Stimulated activated CD4-positive, alpha-beta T cell treated with anti-CD3 and anti-CD28 coated beads, Interleukin-15, amount 100 ng/mL, for 24 hours (primary cell): Measurements from ENCODE around the gene SLC2A11.

Source experiments
- DNase-seq: peaks from one replicate; pipeline ENCODE4 v3.0.0-alpha.2; 2020

SLC2A11 gene

DNA sequence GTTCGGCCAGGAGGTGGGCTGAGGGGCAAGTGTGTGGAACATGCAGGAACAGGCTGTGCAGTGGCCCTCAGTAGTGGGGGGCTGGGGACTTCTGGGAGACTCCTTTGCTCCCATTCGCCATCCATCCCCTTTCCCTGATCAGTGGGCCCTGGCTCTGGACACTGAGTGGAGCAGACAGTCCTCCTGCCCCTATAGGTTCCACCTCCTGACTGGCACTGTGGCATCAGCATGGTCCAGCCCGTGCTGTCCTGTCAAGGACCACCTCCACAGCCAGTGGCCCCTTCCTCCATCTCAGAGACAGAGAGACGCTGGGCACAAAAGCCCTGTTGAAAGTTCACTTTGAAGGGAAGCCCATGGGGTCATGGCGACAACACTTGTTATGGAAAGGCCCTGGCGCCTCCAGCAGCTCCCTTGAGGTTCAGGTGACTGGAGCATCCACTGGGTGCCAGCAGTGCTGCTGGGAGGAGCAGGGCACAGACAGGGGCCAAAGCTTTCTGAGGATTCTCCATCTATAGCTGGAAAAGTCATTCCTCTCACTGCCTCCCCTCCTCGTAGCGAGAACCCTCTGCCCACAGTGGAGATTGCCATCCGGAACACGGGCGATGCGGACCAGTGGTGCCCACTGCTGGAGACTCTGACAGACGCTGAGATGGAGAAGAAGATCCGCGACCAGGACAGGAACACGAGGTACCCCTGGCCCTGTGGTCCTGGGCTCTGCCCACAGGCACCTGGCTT is 24.5 kb upstream of the SLC2A11 start:
- DNase-seq, result no peak

GRCh38 chr22:23833911-23834317 is 23.8 kb upstream of the SLC2A11 start:
- DNase-seq, result no peak

DNA sequence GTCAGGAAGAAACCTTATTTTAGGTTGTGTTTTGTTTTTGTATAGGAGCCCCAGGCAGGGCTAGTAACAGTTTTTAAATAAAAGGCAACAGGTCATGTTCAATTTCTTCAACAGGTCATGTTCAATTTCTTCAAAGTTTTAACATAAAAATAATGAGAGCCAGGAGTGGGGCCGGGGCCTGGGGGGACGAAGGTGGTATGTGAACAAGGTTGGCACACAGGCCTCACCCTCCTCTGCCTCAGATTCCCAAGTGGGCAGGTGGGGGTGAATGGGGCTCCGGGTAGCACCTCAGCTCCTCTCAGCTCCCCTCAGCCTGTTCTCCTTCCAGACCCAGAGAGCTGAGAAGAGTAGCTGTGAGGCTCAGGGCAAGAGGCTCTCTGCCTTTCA is 23.3 kb upstream of the SLC2A11 start:
- DNase-seq, result no peak

- DNase-seq, result no peak
These were observed 22.7 kb upstream of the SLC2A11 start for GRCh38 chr22:23834793-23835483.

DNA sequence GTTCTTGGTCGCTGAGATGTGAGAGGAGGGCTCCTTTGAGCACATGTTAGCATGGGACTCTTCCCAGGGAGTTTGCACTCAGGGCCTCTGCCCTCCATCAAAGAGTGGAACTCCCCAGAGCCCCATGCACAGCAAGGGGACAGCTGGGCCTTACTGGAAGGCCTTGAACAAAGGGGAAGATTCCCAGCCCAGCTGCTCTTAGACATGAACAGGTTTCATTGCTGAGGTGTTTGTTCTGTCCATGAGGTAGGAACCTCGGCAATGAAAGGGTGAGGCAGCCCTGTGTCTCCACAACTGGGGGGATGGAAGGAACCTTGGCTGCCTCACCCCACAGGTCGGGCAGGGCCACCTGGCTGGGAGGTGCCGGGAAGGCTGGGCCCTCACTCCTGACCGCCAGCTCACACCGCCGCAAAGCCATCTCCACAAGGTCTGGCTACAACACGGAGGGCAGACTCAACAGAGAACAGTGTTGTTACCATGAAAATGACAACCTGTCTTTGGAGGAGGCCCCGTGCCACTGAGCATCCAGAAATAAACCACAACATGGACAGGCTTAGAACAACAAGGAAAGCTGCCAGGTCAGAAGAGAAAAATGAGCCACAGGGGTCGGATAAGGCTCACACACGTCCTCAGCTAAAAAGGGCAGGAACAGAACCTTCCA is 22.1 kb upstream of the SLC2A11 start:
- DNase-seq, result no peak

GRCh38 chr22:23836281-23836680 is 21.4 kb upstream of the SLC2A11 start:
- DNase-seq, result no peak

- DNase-seq, result no peak
These were observed 20.8 kb upstream of the SLC2A11 start for GRCh38 chr22:23836692-23837495.

DNA sequence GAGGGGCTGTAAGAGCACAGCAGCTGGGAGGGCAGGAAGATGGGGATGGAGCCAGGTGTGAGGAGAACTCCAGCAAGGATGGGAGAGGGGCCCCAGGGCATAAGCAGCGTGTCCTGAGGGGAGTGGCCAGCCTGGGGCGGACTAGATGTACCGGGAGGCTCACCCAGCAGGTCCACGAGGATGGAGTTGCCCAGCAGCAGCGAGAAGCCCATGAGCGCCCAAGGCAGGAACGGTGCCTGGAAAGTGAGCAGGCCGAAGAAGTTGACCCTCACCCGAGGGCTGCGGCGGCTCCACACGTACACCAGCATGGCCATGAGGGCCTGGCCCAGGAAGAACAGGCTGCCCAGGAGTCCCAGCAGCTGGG is 20.2 kb upstream of the SLC2A11 start:
- no peak for DNase-seq

- DNase-seq, result peak; percentile 24
These were observed 19.6 kb upstream of the SLC2A11 start for GRCh38 chr22:23837911-23838680.

DNA sequence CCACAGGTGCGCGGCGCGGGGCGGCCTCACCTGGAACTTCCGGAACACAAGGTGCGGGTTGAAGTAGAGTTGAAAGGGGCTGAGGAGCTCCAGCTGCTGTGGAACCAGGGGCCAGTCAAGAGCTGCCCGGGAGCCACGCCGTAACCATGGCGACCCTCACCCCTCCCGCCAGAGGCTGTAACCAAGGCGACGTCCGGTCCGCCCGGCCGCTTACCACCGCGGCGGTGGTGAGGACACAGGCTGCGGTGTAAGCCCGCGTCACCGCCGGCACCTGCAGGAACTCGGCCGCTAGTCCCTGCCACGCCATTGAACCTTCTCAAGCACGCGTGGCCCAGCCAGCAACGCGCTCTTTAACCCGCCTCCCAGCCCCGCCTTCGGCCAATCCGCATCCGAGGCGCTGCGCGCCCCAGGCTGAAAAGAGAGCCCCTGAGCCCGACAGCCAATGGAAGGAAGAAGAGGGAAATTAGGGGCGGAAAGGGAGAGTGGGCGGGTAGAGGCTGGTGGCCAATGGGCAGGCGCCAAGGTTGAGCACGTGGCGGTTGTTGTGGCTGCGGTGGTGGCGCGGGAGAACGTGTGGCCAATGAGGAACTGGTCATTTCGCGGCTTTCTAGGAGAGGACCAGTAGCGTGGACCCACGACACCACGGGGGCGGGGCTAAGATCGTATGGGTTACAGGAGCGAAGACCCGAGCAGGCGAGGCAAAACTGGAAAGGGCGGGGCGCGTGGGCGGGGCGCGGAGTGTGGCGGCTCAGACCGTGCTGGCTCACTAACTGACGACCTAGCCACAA is 18.8 kb upstream of the SLC2A11 start, which contains the start of gene DERL3:
Gene DERL3, minus strand, starts transcription at position 326 of the 788 bp plus-strand sequence. Its CDS starts 19 bp downstream, at position 307.
- DNase-seq, result peak; percentile 98

- no peak for DNase-seq
These were observed 17.6 kb upstream of the SLC2A11 start for GRCh38 chr22:23840026-23840425.

DNA sequence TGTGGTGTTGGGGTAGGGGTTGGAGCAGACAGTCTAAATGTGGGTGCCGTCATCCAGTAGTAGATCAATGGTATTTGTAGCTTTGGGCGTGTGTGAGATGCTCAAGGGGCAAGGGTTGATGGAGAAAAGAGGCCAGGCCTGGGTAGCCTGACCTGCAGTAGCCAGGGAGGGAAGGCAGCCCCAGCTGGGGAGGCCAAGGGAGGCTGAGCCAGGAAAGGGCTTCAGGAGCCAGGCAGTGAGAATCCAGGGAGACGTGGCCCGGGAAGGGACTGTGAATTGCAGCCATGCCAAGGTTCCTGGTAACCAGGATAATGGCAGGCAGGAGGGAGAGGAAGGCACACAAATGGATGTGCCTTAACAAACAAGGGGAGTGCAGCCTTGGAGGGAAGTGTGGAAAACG is 16.4 kb upstream of the SLC2A11 start:
- DNase-seq, result no peak

- no peak for DNase-seq
These were observed 15.8 kb upstream of the SLC2A11 start for GRCh38 chr22:23841736-23842445.

DNA sequence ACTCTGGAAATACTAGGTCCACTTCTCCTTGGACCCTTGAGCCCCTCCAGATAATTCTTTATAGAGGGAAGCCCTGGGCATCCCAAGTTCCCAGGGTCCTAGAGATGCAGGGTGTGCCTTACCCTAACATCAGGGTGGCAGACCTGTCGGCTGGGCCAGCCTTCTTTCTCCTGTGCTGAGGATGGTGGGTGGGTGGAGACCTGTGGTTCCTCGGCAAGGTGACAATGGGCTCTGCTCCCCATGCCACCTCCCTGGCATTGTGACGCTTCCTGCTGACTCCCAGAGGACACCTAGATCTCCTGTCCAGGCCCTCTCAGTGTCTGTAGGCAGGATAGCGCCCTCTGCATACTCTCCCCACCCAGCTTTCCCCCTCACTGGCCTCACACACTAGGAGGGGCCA is 15.1 kb upstream of the SLC2A11 start:
- no peak for DNase-seq

DNA sequence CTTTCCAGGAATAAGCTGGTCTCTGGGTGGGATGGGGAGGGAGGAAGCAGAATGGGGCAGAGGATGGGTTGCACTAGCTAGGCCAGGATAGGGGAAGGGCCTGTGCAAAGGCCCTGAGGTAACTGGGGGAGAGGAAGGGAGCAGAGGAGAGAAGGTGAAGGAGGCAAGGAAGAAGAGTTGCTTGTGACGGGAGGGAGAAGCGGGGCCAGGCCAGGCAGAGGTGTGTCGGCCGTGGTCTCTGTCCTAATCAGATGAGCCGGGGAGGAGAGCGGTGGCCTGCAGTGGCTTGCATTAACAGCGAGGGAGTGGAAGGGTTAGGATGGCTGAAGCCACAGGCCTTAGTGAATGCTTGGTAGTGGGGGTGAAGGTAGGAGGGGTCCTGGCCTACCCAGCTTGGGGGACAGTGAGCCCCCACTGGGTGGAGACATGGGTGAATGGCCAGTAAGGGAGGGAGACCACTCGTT is 12.9 kb upstream of the SLC2A11 start:
- DNase-seq, result no peak

DNA sequence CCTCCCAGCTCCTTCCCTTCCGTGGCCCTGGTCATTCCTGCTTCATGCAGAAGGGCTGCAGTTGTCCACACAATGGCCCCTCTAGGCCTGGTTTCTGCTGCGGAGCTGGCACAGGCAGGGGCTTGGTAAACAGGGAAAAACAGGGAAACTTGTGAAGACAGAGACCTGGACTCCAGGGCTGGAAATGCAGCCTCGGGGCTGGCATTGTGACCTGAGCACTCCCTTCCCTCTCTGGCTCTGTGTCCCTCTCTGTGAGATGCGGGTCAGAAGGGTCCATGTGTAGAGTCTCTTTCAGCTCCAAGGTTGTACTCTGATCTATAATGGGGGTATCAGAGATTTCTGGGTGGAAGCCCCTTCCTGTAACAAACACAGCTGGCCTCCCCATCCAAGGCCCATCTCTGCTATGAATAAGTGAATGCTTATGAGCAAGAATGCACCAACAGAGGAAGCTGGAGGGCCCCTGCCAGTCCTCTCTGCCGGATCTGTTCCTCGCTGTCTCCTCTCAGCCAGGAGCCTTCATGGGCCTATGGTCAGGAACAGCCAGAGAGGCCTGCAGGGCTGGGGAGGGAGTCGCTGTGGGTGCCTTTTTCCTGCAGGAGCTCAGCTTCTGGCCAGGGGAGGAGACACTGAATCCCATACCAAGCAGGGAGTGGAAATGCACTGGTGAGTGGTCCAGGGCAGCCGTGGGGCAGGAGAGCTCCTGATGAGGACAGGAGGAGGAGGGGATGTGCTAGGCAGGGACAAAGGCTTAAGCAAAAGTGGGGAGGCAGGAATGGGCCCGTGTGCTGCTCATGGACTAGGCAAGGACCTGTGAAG is 12.2 kb upstream of the SLC2A11 start:
- no peak for DNase-seq

DNA sequence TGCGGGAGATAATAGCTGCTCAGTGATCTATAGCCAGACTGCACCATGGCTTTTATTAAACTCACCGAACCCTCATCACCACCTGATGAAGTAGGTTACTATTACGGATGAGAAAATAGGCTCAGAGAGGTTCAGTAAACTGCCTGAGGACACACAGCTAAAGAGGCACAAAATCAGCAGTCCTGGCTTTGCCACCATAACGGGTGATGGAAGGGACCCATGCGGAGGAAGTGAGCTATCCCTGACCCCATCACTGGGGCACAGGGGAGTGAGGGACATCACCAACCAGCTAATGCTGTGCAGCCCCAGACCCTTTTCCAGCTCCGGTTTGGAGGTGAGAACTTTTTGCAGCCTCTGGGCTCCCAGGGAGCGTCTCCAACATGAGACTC is 11.6 kb upstream of the SLC2A11 start:
- no peak for DNase-seq

DNA sequence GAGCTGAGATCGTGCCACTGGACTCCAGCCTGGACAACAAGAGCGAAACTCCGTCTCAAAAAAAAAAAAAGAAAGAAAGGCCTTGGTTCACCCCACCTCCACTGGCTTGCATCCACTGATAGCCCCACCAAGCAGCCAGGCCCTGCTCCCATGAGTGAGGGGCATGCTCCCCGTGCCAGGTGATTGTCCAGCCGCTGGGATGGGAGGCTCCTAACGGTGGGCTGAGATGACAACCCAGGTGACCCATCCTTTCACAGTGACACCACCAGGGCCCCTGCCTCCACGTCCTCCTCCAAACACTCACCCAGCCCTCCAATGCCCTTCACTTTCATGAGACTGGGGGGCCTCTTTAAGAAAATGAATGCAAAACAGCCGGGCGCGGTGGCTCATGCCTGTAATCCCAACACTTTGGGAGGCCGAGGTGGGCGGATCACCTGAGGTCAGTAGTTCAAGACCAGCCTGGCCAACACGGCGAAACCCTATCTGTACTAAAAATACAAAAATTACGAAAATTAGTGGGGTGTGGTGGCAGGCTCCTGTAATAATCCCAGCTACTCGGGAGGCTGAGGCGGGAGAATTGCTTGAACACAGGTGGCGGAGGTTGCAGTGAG is 10.3 kb upstream of the SLC2A11 start:
- no peak for DNase-seq
